ENCODE results near the gene MUTYH.

DNA sequence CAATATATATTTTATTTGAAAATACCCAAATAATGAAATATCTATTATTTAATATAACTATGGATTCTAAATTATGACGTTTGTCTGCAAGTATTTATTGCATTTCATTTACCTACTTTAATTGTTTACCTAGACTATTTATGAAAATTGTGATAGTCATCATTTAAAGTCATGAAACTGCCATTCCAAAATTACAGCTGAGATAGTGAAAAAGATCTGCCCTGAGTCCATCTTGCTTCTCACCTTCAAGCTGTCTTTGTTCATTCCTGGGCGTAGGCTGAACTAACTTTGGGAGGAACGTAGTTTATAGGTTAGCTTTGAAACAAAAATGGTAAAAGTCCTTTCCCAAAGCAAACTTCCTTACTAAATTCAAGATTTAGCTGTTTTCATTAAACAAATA, 26.0 kb downstream of the MUTYH start:
- TF ChIP-seq EZH2 (IDR thresholded peaks at IDR 0.05; ENCODE audit: borderline replicate concordance, low read depth, low read length, poor library complexity, severe bottlenecking) = no peak
- TF ChIP-seq, protein P1, sequence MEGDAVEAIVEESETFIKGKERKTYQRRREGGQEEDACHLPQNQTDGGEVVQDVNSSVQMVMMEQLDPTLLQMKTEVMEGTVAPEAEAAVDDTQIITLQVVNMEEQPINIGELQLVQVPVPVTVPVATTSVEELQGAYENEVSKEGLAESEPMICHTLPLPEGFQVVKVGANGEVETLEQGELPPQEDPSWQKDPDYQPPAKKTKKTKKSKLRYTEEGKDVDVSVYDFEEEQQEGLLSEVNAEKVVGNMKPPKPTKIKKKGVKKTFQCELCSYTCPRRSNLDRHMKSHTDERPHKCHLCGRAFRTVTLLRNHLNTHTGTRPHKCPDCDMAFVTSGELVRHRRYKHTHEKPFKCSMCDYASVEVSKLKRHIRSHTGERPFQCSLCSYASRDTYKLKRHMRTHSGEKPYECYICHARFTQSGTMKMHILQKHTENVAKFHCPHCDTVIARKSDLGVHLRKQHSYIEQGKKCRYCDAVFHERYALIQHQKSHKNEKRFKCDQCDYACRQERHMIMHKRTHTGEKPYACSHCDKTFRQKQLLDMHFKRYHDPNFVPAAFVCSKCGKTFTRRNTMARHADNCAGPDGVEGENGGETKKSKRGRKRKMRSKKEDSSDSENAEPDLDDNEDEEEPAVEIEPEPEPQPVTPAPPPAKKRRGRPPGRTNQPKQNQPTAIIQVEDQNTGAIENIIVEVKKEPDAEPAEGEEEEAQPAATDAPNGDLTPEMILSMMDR (conservative IDR thresholded peaks at IDR 0.05; ENCODE audit: low read depth, low read length) = no peak

All from A673 (cell line).